Measurements from ENCODE around the gene C6orf132.

The C6orf132 gene

DNA sequence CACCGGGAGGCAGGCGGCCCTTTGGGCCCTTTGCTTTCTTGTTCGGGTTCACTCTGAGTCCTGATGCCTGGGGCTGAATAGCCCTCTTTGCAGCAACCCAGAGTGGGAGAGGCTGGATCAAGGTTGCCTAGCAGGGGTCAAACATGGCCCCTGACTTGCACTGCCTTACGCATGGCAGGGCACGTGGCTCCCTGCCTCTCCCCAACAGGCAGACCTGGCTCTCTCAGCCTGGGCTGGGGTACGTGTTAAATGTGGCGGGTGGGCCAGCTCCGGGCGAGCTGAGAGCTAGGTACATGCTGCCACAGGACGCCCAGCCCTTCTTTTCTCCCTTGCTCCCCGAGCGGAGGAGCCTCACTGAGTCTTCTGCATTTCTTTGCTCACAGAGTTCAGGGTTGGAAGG lies 7.3 kb downstream of the C6orf132 start:
- no peak for DNase-seq

DNA sequence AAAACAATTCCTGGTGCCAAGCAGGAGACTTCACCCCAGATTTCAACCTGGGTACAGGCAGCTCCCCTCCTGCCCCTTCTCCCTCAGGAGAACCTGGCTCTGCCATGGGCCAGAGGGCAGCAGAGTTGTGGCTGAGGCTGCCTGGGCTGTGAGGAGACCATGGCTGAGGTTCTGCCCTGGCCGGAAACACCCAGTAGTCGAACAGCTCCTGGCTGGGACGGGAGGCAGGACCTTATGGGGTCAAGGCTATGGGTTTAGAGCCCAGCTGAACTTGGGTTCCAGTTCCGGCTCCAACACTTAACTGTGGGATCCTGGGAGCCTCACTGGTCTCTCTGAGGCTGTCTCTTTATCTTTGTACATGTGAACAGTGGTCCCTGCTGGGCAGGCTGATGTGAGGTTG lies 8.5 kb downstream of the C6orf132 start:
- no peak for DNase-seq

DNA sequence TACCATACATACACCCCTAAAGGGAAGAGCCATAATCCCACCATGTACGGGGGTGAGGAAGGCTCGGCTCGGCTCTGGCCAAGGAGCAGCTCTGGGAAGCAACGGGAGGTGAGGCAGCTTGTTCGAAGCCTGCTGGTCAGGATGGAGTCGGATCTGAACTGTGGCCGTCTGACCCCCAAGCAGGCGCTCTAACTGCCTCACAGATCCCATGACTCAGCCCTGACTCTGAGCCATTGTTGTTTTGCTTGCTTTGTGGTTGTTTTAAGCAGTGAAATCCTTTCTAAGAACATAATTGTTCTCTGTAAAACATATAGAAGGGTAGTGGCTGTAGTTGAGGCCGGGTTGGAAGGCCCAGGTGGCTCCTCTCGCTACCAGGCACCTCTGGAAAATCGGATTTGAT lies 10.9 kb downstream of the C6orf132 start:
- no peak for DNase-seq

DNA sequence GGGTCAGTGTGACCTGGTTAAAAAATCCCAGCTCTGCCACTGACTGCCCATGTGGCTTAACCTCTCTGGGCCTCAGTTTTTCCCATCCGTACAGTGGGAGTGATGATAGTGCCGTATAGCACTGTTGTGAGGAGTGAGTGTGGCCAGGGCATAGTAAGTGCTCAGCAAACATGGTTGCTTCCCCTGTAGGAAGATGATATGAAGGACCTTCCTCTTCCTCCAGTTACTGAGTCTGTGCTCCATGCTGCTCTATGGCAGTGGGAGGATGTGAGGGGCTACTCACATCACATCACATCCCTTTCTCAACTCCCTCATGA lies 13.1 kb downstream of the C6orf132 start:
- DNase-seq, result no peak

DNA sequence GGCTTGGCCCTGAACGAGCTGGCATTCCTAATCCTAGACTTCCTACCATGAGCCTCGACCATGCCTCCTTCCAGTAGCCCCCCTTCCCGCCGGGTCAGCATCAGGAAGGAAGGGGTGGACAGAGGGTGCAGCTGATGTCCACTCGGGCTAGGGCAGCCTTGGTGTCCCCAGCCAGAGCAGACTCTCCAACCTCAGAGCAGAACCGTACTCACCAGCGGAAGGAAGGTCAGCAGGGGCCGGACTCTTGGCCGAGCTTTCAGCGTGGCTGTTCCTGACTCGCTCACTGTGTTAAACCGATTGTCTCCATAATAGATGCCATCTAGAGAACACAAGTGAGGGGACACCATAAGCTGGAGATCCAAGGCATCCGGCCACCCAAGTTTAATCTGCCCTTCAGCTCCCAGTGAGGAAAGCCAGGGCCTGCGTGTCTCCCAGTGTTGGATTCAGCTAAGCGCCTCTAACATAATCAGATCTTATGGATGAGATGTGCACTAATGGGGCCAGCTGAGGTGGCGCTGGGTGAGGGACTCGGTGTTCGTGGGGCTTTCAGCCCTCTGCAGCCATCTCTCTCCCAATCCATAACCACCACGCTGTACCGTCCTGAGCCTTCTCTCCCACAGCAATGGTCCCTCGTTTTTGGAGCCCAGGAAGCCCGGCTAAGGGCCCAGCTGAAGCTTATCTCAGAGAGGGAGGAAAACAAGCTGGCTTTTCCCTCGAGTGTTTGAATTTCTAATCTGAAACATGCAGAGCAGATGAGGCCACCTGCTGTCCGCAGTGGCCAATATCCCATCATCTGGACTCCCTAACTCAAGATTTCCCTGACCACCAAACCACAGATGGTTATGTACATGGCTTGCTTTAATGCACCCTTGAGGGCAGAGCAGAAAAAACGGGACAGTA lies 13.7 kb downstream of the C6orf132 start:
- no peak for DNase-seq

DNA sequence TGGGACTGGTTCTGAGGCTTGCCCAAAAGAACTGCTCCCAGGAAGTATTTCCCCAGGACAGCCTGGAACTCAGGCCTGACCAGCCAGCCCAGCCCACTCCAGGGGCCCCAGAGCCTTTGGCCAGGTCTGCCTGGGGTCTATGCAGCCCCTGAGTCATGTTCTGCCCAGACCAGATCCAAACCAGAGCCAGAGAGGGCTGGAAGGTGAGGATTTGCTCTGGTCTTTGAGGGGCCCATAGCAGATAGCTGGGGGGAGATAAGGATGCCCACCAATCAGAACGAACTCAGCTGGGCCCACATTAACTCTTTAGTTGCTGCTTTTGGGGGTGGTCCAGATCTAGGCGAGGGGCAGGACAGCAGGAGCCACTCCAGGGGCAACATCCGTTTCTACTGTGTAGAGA lies 16.8 kb downstream of the C6orf132 start:
- DNase-seq, result no peak

DNA sequence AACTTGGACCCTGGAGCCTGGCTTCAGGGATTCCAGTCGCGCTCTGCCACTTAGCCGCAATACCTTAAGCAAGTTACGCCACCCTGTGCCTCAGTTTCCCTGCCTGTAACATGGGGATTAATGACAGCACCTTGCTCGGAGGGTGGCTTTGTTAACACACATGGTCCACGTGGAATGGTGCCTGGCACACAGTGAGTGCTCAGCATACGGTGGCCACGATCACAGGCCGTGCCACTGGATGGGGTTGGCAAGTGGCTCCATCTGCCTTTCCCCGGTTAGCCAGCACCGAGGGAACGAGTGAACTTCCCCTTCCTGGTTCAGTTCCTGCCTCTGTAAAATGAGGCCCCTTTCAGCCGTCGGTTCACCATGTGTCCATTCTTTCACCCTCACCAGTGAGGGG lies 17.2 kb downstream of the C6orf132 start:
- no peak for DNase-seq

DNA sequence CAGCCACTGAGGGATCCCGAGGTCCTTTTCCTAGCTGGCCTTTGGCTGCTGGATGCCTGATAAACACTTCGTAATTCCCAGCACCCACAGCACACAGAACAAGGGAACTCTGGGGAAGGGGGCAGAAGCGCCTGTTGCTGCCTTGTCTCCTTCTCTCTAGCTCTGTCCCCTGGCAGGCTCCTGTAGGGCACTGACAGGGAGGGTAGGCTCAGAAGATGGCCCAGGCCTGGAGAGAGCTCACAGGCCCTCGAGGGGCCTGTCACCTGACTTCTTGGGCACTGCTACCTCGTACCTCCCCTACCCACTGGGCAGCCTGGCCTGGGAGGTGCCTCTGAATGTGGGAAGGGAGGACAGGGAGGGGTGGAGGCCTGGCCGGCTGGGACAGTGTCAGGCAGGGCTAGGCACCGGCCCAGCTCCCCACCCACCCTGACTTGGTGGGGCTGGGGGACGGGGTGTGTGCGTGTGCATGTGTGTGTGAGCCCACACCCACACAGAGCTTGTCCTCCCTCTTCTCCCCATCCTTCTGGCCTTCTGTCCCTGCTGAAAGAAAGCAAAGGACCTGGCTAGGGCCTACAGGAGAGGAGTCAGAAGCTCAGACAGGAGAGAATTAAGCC lies 18.1 kb downstream of the C6orf132 start:
- DNase-seq, result no peak

DNA sequence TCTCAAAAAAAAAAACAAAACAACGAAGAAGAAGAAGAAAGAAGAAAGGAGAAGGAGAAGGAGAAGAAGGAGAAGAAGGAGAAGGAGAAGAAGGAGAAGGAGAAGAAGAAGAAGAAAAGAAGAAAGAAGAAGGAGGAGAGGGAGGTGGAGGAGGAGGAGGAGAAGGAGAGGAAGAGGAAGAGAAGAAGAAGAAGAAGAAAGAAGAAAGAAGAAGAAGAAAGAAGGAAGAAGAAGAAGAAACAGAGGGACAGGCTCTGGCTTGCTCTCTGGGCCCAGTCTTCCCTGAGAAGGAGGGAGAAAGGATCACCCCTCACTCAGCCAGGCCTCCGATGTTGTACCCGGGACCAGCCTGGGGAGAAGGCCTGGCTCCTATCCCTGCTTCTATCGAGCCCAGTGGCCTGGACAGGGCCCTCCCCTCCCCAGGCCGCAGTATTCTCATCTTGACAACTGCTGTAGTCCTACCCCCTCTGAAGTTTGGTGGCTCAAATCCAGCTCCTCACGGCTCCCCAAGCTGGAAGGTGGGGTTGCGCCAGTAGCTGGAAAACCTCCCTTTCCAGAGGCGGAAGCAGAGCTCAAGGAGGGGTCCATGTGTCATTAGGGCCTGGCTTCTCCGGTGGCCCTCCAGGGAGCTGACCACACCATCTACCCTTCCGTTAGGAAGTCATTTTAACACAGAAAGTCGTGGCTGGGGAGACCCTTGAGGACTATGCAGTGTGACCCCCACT lies 18.9 kb downstream of the C6orf132 start:
- no peak for DNase-seq

DNA sequence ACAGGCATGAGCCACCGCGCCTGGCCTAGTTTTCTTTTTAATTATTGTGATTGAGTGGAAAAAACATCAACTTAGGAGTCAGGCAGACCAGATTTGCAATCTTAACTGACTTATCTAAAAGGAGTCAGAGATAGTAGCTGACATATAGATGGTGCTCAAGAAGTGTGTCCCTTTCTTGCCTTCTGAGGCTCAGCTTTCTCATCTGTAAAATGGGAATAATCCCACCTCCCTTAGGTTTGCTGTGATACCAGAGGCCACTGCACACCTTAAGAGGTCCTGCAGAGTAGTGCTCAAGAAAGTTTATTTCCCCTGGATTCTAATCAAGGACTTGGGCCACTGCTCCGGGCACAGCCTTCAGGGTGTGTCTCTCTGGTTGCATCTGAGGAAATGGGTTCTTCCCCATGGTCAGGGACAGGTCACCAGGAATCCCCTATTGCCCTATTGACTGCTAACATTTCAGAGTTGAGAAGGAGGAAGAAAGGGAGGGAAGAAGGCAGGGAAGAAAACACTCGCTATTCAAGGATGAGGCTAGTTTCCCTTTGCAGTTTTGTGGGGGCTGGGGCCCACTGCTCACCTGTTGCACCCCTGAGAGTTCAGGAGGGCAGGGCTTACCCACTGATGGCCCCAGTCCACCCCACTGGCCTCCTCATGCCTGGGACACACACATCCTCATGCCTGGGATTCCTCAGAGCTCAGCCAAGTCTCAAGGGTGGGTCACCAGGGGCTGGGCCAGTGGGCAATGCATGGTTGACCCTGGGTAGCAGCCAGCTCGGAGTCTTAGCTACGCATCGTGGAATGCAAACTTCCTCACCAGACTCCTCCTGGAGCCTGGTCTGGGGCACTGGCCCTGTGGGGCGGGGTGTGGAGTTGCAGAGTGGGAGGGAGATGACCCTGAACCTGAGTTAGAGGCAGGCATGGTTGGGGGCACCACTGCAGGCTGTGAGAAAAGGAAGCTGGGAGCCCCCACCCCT lies 21.2 kb downstream of the C6orf132 start:
- no peak for DNase-seq

DNA sequence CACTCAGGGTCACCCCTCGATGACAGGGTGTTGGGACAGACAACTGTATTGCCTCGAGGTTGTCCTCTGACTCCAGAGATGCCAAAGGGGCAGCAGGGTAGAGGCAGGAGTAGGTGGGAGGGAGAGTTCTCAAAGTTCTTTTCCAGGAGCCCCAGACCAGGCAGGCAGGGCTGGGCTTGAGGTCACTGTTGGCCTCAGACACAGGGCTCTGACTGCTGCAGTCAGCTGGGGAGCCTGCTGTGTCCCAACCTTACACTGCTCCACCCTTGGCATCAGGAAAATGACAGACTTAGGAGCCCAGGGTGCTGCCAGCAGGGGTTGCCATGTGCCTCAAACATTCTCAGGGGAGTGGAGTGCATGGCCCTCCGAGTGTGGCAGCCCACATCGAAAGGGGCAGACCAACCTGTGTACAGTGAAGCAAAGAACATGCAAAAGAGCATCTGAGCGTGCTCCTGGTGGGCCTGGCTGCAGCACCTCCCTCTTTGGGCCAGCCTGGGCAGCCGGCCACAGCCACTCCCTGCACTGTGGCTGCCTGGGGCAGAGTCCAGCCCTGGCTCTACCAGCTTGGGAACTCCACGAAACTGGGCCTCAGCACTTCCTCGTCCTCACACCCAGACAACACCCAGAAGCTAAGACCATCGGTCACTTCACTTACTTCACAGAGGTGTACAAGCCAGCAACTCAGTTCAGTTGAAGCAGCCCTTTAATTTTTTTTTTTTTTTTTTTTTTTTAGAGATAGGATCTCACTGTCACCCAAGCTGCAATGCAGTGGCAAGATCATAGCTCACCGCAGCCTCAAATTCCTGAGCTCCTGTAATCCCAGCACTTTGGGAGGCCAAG lies 24.0 kb downstream of the C6orf132 start:
- DNase-seq, result no peak

DNA sequence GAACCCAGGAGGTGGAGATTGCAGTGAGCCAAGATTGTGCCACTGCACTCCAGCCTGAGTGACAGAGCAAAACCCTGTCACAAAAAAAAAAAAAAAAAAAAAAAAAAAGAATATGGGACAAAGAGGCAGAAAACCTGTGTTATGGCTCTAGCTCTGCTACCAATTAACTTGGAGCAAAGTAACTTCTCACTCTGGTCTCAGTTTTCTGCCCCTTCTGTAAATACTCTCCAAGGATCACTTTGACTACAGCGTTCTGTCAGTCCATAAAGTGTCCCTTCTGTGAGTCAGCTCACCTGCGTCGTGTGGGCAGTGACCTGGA lies 24.6 kb downstream of the C6orf132 start:
- DNase-seq, result no peak

DNA sequence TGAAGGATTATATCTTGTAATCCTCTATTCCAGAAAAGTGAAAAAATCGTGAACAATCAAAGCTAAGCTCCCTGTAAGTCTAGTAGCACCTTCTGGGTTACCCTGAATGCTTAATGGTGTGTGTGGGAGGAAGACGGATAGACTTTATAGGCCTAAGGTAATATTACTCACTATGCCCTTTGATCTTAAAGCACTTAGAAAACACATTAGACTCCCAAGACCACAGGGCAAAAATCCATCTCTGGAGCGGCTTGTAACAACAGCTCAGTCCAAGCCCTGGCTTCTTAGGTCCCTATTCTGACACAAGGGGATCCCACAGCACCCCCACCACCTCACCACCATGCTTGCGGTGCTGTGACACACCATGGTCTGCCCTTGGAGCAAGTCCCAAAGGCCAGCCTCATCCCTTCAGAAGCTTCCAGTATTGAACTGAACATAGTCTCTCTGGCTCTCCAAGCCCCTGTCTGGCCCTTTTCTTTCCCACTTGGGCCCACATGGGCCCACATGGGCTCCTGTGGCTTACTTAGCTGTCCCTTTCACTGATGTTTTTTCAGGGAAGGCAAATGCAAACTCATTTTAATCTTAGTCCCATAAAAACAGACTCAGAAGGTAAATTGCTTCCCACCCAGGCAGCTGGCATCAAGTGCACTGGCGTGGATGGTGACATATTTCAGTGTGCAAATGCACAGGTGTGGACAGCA lies 28.3 kb downstream of the C6orf132 start:
- DNase-seq, result no peak

DNA sequence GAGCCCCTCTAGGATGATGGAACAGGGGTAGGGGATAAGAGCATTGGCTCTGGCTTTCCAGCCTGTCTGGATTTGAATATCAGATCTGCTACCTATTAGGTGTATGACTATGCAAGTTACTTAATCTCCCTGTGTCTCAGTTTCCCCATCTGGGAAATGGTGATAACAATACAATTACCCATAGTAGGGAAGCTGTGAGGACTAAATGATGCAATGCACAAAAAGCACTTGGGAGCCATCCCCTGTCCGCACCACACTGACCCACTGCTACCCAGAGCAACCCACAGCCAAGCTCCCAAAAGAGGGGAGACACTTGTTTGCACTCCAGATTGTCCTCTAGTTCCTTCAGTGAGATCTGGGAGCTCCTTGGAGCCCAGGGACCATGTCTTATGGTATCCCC lies 30.1 kb downstream of the C6orf132 start:
- no peak for DNase-seq

DNA sequence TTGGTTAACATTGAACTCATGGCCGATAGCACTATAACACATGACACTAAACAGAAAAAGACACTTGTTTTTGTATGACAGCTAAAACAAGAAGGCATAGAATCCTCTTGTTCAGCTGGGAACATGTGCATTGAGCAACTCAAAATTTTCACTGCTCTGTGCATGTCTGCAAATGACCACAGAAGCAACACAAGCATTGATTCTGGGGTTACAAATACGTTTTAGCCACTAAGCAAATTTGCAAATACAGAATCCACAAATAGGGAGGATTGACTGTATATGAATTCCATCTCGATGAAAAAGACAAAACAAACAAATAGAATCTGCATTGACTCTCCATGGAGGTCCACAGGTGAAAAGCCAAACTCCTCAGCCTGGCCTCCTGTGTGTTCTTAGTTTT lies 31.7 kb downstream of the C6orf132 start:
- DNase-seq, result no peak

DNA sequence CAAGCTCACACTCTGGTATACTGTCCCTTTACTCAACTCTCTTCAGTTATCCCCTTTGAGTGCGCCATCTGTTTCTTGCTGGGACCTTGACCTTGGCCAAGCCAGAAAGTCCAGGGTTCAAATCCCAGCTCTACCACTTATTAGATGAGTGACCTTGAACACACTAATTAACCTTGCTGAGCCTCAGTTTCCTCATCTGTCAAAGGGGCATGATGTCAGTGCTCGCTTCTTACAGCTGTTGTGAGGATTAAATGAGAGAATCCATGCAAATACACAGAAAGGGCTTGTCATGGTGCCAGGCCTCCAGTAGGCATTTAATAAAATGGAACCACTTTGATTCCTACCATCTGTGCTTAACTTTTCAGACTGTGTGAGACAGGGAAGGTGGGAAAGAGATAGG lies 34.3 kb downstream of the C6orf132 start:
- DNase-seq, result no peak

DNA sequence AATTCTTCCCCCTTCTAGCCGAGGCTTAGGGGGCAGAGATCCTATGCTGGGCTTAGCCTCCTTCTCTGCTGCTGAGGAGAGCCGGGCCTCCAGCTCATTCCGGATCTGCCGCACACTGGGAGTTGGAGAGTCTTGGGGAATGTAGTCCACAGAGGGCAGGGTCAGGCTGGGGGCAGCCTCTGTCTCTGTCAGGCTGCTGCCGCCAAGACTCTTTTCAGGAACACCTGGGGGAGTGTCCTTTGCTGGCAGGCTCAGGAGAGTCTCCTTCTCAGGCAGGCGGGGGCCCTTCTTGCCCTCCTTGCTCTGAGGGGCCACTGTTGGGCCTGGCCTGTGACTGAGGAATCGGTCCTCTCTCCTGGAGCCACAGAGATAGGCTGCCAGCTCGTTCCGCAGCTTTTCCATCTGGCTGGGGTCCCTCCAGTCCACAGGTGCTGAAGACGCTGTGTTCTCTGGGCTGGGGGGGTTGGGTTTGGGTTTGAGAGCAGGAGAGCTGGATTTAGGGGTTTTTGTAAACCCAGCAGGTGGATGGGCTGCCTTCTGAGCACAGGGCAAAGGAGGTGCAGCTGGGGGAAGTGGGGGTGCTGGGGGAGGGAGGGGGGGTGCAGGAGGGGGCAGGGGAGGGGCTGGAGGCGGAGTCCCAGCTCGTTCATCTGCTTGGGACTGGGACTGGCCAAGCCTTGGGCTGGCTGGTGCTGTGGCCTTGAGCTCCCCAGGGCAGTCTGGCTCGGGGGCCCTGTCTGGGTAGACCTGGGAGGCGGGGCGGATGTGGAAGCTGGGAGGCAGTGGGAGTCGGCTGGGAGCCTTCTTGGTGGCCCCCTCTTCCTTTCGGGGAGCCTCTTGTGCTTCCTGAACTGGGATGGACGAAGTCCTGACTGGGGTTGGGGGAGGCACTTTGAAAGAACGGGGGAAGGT lies 36.1 kb downstream of the C6orf132 start:
- no peak for DNase-seq

DNA sequence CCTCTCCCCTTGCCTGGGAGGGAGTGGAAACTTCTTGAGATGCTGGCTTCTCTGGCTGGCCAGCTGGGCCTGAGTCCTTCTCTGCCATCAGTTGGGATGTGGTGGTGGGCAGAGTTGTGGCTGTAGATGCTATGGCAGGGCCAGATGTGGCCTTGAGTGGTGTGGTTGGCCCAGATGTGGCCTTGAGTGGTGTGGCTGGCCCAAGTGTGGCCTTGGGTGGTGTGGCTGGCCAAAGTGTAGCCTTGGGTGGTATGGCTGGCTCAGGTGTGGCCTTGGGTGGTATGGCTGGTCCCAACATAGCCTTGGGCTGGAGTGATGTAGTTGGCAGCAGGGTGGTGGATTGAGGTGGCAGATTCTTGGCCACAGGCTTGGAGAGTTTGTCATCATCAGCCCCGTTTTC lies 36.7 kb downstream of the C6orf132 start:
- no peak for DNase-seq

DNA sequence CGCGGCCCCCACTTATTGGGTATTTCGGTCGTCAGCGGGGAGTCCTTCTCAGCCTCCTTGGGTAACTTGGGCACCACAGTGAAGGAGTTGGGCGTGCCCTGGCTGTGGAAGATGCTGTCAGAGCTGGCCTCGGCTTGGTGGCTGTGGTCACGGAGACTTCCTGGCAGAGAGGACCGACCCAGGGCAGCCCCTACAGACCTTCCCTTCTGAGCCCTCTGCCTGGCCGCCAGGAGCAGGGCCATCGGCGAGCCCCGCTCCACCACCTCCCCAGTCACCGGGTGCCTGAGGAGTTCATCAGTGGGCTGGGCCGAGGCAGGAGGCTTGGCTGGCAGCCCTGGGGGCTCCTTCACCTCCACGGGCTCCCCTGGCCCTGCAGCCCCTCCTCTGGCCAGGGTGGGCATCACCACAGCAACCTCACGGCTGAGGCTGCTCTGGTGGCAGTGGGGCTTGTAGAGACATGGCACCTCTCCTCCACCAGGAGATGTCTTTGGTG lies 37.2 kb downstream of the C6orf132 start:
- no peak for DNase-seq

DNA sequence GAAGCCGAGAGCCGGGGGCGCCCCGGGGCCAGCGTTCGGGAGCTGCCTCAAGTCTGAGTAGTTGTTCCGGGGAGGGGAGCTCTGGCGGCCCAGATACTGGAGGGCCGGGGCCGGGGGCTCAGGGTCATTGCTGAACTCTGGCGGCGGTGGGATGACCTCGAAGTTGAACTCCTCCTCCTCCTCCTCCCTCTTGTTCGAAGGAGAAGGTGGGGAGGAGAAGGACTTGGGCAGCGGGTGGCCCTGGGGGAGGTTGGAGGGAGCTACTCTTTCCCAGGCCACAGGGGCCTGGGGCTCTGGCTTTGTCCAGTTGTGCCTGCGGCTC lies 37.7 kb downstream of the C6orf132 start:
- DNase-seq, result no peak
